HepG2 (cell line): ENCODE results near the gene KCNMA1. TPM values are rescaled to one million over a fixed set of nuclear protein-coding genes. Genes with fewer than 3 reads are reported as not detected.

Experiments
- ATAC-seq: fragments of 200-7000 bp; cut with Tn5 transposase; 3 replicates; pipeline ENCODE4 v1.9.1; 2020; ENCODE audit warnings: mild to moderate bottlenecking, moderate library complexity
- BruUV-seq: library from RNA; stranded (reverse); fragments of 400-500 nt; replicated peaks from 2 replicates; lab custom pipeline; 2021; lab: Mats Ljungman, UMichigan
- CTCF ChIA-PET: fragments of 300-600 bp; formaldehyde crosslinking; extraction: SDS; loops from one replicate; lab custom pipeline; 2021; ENCODE audit warnings: low total read pairs, inconsistent platforms, low intra/inter-chr PET ratio; lab: Yijun Ruan, JAX
- POLR2A ChIA-PET: fragments of 350-600 bp; sonication (Branson Sonifier 250); formaldehyde crosslinking; loops from one replicate; lab custom pipeline; 2020; ENCODE audit warnings: antibody characterized with exemption, inconsistent platforms; lab: Yijun Ruan, JAX
- DNase-seq: peaks from one replicate; pipeline ENCODE4 v3.0.0-alpha.2; 2015; ENCODE audit warnings: low spot score
- FAIRE-seq: peaks from 3 replicates; lab custom pipeline; 2011; peaks lifted over from hg19 to GRCh38; lab: Jason Lieb, UNC
- H2AFZ ChIP-seq: one replicate; pipeline ENCODE4 v1.6.1; 2011; ENCODE audit warnings: low read length, inconsistent platforms
- H3K27ac ChIP-seq: fragments of 300-600 bp; 3 replicates; pipeline ENCODE4 v1.8.0; 2011; ENCODE audit warnings: mixed run types, mild to moderate bottlenecking, mixed read lengths, low read length, inconsistent platforms; ENCODE audit not compliant: insufficient read depth; ENCODE audit errors: extremely low read length
- H3K27me3 ChIP-seq, 2 experiments: fragments of 200-600 bp in 1 of 2; 2 replicates in 1 of 2; 3 replicates in 1 of 2; pipeline versions ENCODE4 v1.6.0 to v1.8.0; 2011; ENCODE audit warnings: low read length in 2 of 2, mild to moderate bottlenecking in 2 of 2, moderate library complexity in 2 of 2, inconsistent platforms in 1 of 2; ENCODE audit not compliant: insufficient read depth in 2 of 2, control insufficient read depth in 1 of 2
- H3K36me3 ChIP-seq, 2 experiments: fragments of 200-600 bp in 1 of 2; replicated peaks in 1 of 2; 2 replicates in 1 of 2; 3 replicates in 1 of 2; pipeline versions ENCODE4 v1.5.1 to v1.8.0; 2011; ENCODE audit warnings: low read length in 2 of 2, inconsistent platforms in 1 of 2; ENCODE audit not compliant: insufficient read depth in 2 of 2, control insufficient read depth in 1 of 2
- H3K4me1 ChIP-seq: 2 replicates; pipeline ENCODE4 v1.5.1; 2012; ENCODE audit warnings: low read length, inconsistent platforms; ENCODE audit not compliant: insufficient read depth
- H3K4me2 ChIP-seq: 2 replicates; pipeline ENCODE4 v1.6.0; 2011; ENCODE audit warnings: low read depth, low read length, inconsistent platforms
- H3K4me3 ChIP-seq, 3 experiments: fragments of 200-600 bp in 1 of 3; sonication (generic), shearing (Covaris generic) in 1 of 3; replicated peaks in 1 of 3; 2 replicates each; pipeline ENCODE4 v1.5.1; 2011 to 2016; ENCODE audit warnings: low read length in 3 of 3, inconsistent platforms in 2 of 3, low read depth in 2 of 3, mild to moderate bottlenecking in 2 of 3, control low read depth in 1 of 3, mixed read lengths in 1 of 3; ENCODE audit not compliant: insufficient read depth in 1 of 3
- H3K79me2 ChIP-seq: one replicate; pipeline ENCODE4 v1.6.1; 2011; ENCODE audit warnings: low read length, inconsistent platforms; ENCODE audit not compliant: insufficient read depth
- H3K9ac ChIP-seq: 2 replicates; pipeline ENCODE4 v1.6.0; 2011; ENCODE audit warnings: mild to moderate bottlenecking, low read depth, low read length, inconsistent platforms; ENCODE audit not compliant: insufficient read depth
- H3K9me3 ChIP-seq: 2 replicates; pipeline ENCODE4 v1.5.1; 2012; ENCODE audit warnings: mild to moderate bottlenecking, low read length
- H4K20me1 ChIP-seq: 2 replicates; pipeline ENCODE4 v1.6.0; 2011; ENCODE audit warnings: inconsistent platforms, mild to moderate bottlenecking, low read length, moderate library complexity; ENCODE audit not compliant: insufficient read depth
- AGO1 ChIP-seq: fragments of 200-400 bp; formaldehyde crosslinking; IDR thresholded peaks from 2 replicates; pipeline ENCODE4 v1.6.1; 2017; ENCODE audit warnings: mild to moderate bottlenecking, low read depth, low read length, moderate library complexity; ENCODE audit not compliant: poor library complexity, severe bottlenecking
- ARNTL ChIP-seq: sonication (generic); formaldehyde crosslinking; IDR thresholded peaks from 2 replicates; pipeline ENCODE4 v1.4.0; 2020; ENCODE audit warnings: mild to moderate bottlenecking, missing genetic modification reagents
- FOXK1 ChIP-seq: sonication (generic); formaldehyde crosslinking; IDR thresholded peaks from 2 replicates; pipeline ENCODE4 v1.4.0; 2020; ENCODE audit warnings: low read depth, missing genetic modification reagents, borderline replicate concordance
- JUND ChIP-seq: sonication (generic); formaldehyde crosslinking; IDR thresholded peaks from 2 replicates; pipeline ENCODE4 v1.8.0; 2022; ENCODE audit warnings: mild to moderate bottlenecking, missing genetic modification reagents
- MED1 ChIP-seq: sonication (generic); formaldehyde crosslinking; IDR thresholded peaks from 2 replicates; pipeline ENCODE4 v1.4.0; 2020; ENCODE audit warnings: missing genetic modification reagents
- MZF1 ChIP-seq: sonication (generic); formaldehyde crosslinking; IDR thresholded peaks from 2 replicates; pipeline ENCODE4 v1.8.1; 2023; ENCODE audit warnings: mild to moderate bottlenecking, missing genetic modification reagents, borderline replicate concordance
- NR0B2 ChIP-seq: sonication (generic); formaldehyde crosslinking; IDR thresholded peaks from 2 replicates; pipeline ENCODE4 v1.4.0; 2020; ENCODE audit warnings: mild to moderate bottlenecking, missing genetic modification reagents
- PCBP2 ChIP-seq: fragments of 200-400 bp; formaldehyde crosslinking; optimal IDR thresholded peaks from 2 replicates; pipeline ENCODE3; 2018; ENCODE audit warnings: low read length, low read depth; ENCODE audit not compliant: poor library complexity, severe bottlenecking
- ZBTB38 ChIP-seq: sonication (generic); formaldehyde crosslinking; IDR thresholded peaks from 2 replicates; pipeline ENCODE4 v1.5.1; 2020; ENCODE audit warnings: mild to moderate bottlenecking, missing genetic modification reagents
- ZNF775 ChIP-seq: sonication (generic); formaldehyde crosslinking; IDR thresholded peaks from 2 replicates; pipeline ENCODE4 v1.4.0; 2020; ENCODE audit warnings: missing genetic modification reagents, mild to moderate bottlenecking, moderate library complexity, borderline replicate concordance
- ZNF788 ChIP-seq: sonication (generic); formaldehyde crosslinking; IDR thresholded peaks from 2 replicates; pipeline ENCODE4 v1.5.0; 2020; ENCODE audit warnings: mild to moderate bottlenecking, missing genetic modification reagents, borderline replicate concordance
- ZSCAN29 ChIP-seq: sonication (generic); formaldehyde crosslinking; conservative IDR thresholded peaks from 2 replicates; pipeline ENCODE4 v1.4.0; 2020; ENCODE audit warnings: mild to moderate bottlenecking, missing genetic modification reagents
- WGBS: methylation state at CpG from one replicate; pipeline ENCODE4 v1.1.6; 2017; ENCODE audit warnings: low lambda C conversion rate; 5-methylcytosine and 5-hydroxymethylcytosine counted together
- in situ Hi-C: cut with HindIII; loops from 2 replicates; pipeline ENCODE4 v1.10.0; 2017; ENCODE audit warnings: low pct_unique_long_range_greater_than_20kb; ENCODE audit not compliant: extremely low pct_ligation_motif_present
- intact Hi-C: fragments of 100-400 bp; cut with micrococcal nuclease; formaldehyde crosslinking; loops from one replicate; pipeline ENCODE4 v1.10.0; 2022; ENCODE audit not compliant: unreplicated experiment
- polyA plus RNA-seq, 8 experiments: library from polyadenylated mRNA; depleted of rRNA in 3 of 8; stranded (reverse) in 7 of 8; unstranded in 1 of 8; fragments of >200 nt; fragmentation: Illumina TruSeq in 4 of 8; extraction: Trizol in 4 of 8; gene quantifications; 2 replicates each; pipeline versions ENCODE4 v1.2.1 to v1.2.3, GENCODE V29; 2011 to 2016; ENCODE audit warnings: low read depth in 4 of 8, missing spikeins in 1 of 8, mixed read lengths in 1 of 8; ENCODE audit not compliant: insufficient read depth in 1 of 8
- total RNA-seq, 5 experiments: library from RNA; depleted of rRNA; stranded (reverse); fragments of >200 nt; fragmentation: Illumina TruSeq; extraction: Trizol; gene quantifications; 2 replicates each; pipeline ENCODE4 v1.2.3, GENCODE V29; 2016; ENCODE audit warnings: low read depth in 1 of 5
- TF ChIP-seq, protein P1 (sequence below): sonication (generic); formaldehyde crosslinking; IDR thresholded peaks from 2 replicates; pipeline ENCODE4 v1.5.1; 2020; ENCODE audit warnings: mild to moderate bottlenecking, missing genetic modification reagents, moderate library complexity
- TF ChIP-seq, protein P2 (sequence below): sonication (generic); formaldehyde crosslinking; IDR thresholded peaks from 2 replicates; pipeline ENCODE4 v1.4.0; 2020; ENCODE audit warnings: missing genetic modification reagents, borderline replicate concordance

Gene KCNMA1
- total and polyA plus RNA-seq, 2 of the 13 experiments (the other 11 are each of a cell fraction or from before 2014, with no cell fraction given), result 0.02 TPM; not detected in 1

DNA sequence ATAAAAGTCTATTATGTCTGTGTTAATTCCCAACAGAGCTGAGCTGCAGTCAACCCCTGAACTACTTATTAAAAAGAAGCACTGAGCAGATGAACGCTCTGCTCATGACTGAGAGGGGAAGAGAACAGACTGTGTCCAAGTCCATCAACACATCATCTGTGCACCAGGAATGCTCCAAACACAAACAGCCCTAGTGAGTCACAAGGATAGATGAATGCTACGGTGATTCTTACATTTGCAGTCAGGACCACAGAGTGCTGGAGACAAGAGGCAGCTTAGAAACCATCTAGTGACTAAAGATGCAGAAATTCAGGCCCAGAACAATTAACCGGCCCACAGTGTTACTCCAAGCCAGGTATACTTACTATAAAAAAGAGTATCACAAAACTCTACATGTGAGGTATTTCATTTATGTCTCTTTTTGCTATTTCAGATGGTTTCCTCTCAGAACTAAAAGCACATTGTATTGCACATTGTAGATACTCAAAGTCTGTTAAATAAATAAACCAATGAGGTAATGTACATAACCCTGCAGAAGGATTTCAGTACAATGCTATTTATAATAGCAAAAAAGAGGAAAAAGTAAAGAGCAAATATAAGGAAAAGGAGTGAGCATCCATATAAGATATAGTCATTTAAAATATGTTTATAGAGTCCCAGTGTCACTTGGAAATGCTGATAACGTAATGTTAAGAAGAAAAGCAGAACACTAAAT lies 159.2 kb downstream of the KCNMA1 start (continued):
- TF ChIP-seq, protein P1, sequence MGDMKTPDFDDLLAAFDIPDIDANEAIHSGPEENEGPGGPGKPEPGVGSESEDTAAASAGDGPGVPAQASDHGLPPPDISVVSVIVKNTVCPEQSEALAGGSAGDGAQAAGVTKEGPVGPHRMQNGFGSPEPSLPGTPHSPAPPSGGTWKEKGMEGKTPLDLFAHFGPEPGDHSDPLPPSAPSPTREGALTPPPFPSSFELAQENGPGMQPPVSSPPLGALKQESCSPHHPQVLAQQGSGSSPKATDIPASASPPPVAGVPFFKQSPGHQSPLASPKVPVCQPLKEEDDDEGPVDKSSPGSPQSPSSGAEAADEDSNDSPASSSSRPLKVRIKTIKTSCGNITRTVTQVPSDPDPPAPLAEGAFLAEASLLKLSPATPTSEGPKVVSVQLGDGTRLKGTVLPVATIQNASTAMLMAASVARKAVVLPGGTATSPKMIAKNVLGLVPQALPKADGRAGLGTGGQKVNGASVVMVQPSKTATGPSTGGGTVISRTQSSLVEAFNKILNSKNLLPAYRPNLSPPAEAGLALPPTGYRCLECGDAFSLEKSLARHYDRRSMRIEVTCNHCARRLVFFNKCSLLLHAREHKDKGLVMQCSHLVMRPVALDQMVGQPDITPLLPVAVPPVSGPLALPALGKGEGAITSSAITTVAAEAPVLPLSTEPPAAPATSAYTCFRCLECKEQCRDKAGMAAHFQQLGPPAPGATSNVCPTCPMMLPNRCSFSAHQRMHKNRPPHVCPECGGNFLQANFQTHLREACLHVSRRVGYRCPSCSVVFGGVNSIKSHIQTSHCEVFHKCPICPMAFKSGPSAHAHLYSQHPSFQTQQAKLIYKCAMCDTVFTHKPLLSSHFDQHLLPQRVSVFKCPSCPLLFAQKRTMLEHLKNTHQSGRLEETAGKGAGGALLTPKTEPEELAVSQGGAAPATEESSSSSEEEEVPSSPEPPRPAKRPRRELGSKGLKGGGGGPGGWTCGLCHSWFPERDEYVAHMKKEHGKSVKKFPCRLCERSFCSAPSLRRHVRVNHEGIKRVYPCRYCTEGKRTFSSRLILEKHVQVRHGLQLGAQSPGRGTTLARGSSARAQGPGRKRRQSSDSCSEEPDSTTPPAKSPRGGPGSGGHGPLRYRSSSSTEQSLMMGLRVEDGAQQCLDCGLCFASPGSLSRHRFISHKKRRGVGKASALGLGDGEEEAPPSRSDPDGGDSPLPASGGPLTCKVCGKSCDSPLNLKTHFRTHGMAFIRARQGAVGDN (CRISPR knock-in tag), result no peak
- TF ChIP-seq PCBP2 (no peak), MED1 (CRISPR knock-in tag) (no peak), NR0B2 (no peak), MZF1 (no peak), ARNTL (CRISPR knock-in tag) (no peak)

DNA sequence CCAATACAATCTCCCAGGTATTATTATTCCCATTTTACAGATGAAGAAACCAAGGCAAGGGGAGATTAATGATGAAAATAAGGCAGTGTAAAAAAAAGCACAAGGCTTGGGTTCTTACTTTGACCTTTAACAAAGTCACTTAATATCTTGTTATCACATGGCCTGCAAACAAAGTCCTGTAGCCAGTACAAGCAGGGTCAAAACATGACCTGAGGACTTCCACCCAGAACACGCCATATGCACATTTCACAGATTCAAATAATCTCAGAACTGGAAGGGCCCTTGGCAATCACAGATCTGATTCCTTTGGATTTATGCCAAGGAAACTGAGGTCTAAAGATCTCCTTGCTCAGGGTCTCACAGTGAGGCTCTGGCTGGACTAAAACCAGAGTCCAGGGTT lies 162.1 kb downstream of the KCNMA1 start:
- Histone ChIP-seq H3K9me3 (no peaks in the 10 kb centered on the region), H3K79me2 (no peaks in the 10 kb centered on the region), H3K4me3 (no peak overlapping the region), H4K20me1 (no peaks in the 10 kb centered on the region), H3K4me2 (no peak overlapping the region), H3K27me3 (peaks cover 0 to 4% of the 10 kb centered on the region in 2 experiments; a peak in 1 of 5 replicates), H3K4me1 (no peaks in the 10 kb centered on the region; the same call in 1 of the 2 replicates), H2AFZ (no peak overlapping the region), H3K27ac (no peak overlapping the region), H3K36me3 (no peaks in the 10 kb centered on the region), H3K9ac (no peak overlapping the region)
- FAIRE-seq (no peak), ATAC-seq (no peak), DNase-seq (no peak)
- intact Hi-C loops, result no loop called here
- ChIA-PET CTCF (no interaction called here), POLR2A (no interaction called here)
- 45% methylated on average over 1 of the region's 1 CpG for WGBS
- TF ChIP-seq, protein P2, sequence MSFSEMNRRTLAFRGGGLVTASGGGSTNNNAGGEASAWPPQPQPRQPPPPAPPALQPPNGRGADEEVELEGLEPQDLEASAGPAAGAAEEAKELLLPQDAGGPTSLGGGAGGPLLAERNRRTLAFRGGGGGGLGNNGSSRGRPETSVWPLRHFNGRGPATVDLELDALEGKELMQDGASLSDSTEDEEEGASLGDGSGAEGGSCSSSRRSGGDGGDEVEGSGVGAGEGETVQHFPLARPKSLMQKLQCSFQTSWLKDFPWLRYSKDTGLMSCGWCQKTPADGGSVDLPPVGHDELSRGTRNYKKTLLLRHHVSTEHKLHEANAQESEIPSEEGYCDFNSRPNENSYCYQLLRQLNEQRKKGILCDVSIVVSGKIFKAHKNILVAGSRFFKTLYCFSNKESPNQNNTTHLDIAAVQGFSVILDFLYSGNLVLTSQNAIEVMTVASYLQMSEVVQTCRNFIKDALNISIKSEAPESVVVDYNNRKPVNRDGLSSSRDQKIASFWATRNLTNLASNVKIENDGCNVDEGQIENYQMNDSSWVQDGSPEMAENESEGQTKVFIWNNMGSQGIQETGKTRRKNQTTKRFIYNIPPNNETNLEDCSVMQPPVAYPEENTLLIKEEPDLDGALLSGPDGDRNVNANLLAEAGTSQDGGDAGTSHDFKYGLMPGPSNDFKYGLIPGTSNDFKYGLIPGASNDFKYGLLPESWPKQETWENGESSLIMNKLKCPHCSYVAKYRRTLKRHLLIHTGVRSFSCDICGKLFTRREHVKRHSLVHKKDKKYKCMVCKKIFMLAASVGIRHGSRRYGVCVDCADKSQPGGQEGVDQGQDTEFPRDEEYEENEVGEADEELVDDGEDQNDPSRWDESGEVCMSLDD (CRISPR knock-in tag), result no peak
- TF ChIP-seq ARNTL (CRISPR knock-in tag) (no peak), AGO1 (no peak), FOXK1 (CRISPR knock-in tag) (no peak), ZBTB38 (CRISPR knock-in tag) (no peak), ZNF775 (CRISPR knock-in tag) (no peak), JUND (CRISPR knock-in tag) (no peak), ZSCAN29 (no peak), ZNF788 (no peak)
- BruUV-seq, result no TSS peak
- in situ Hi-C loops, result no loop called here
